ENCODE measurements around the gene CCDC167. TPM values are rescaled to one million over a fixed set of nuclear protein-coding genes. Genes with fewer than 3 reads are reported as not detected.
A peak's percentile ranks its signal among the peaks of the same experiment; 100 is the strongest.

CCDC167 gene
- total RNA-seq: 28.3 to 34.0 TPM (median 29.9 TPM) in 3 replicates
- long read RNA-seq, transcript CCDC167-201 (4 exons, 619 nt): major isoform, 28 of 30 reads
- long read RNA-seq, partial matches to known transcripts: 0 of 30 reads
- long read RNA-seq, other reads (novel, unspliced or antisense): 2 of 30 reads

- TF ChIP-seq CTCF (IDR thresholded peaks at IDR 0.05): no peak
- Mint-ChIP-seq H3K4me1 (ENCODE audit: low read depth) (peaks cover 23% of the 10 kb centered on the region), H3K27ac (ENCODE audit: unreplicated experiment) (peak within 1 kb of the TSS; percentile 94), H3K4me3 (ENCODE audit: unreplicated experiment) (peak within 1 kb of the TSS; percentile 96), H3K27me3 (ENCODE audit: low read depth) (no peaks in the 10 kb centered on the region), H3K9me3 (ENCODE audit: low read depth) (no peaks in the 10 kb centered on the region), H3K36me3 (ENCODE audit: low read depth) (no peaks in the 10 kb centered on the region)
- peak; percentile 98 for DNase-seq (ENCODE audit: low spot score)
These were observed at the start of gene CCDC167 for GRCh38 chr6:37499433-37500293. TSS of gene CCDC167 (minus strand) at chr6:37499893. CDS start at chr6:37499863, 30 bp downstream.

GRCh38 chr6:37549154-37549553 is 49.5 kb upstream of the CCDC167 start:
- H3K9me3 Mint-ChIP-seq (ENCODE audit: low read depth): no peaks in the 10 kb centered on the region
- no peak for TF ChIP-seq CTCF (IDR thresholded peaks at IDR 0.05)
- peaks cover 2% of the 10 kb centered on the region for H3K27me3 Mint-ChIP-seq (ENCODE audit: low read depth)
- H3K4me3 Mint-ChIP-seq (ENCODE audit: unreplicated experiment): no peak overlapping the region
- no peak for DNase-seq (ENCODE audit: low spot score)
- no peak overlapping the region for H3K27ac Mint-ChIP-seq (ENCODE audit: unreplicated experiment)
- H3K36me3 Mint-ChIP-seq (ENCODE audit: low read depth): no peaks in the 10 kb centered on the region
- H3K4me1 Mint-ChIP-seq (ENCODE audit: low read depth): peaks cover 16% of the 10 kb centered on the region

- H3K4me3 Mint-ChIP-seq (ENCODE audit: unreplicated experiment): no peak overlapping the region
These were observed 48.5 kb upstream of the CCDC167 start for GRCh38 chr6:37548067-37548674.

GRCh38 chr6:37547564-37548061 is 47.9 kb upstream of the CCDC167 start:
- no peak for DNase-seq (ENCODE audit: low spot score)
- no peak for TF ChIP-seq CTCF (IDR thresholded peaks at IDR 0.05)
- no peaks in the 10 kb centered on the region for H3K9me3 Mint-ChIP-seq (ENCODE audit: low read depth)

More at GRCh38 chr6:37548067-37548674, 48.5 kb upstream of the CCDC167 start:
- Mint-ChIP-seq H3K36me3 (ENCODE audit: low read depth) (no peaks in the 10 kb centered on the region), H3K4me1 (ENCODE audit: low read depth) (peaks cover 7% of the 10 kb centered on the region), H3K9me3 (ENCODE audit: low read depth) (no peaks in the 10 kb centered on the region), H3K27ac (ENCODE audit: unreplicated experiment) (no peak overlapping the region), H3K27me3 (ENCODE audit: low read depth) (peaks cover 2% of the 10 kb centered on the region)
- TF ChIP-seq CTCF (IDR thresholded peaks at IDR 0.05): no peak
- DNase-seq (ENCODE audit: low spot score): no peak

More at GRCh38 chr6:37547564-37548061, 47.9 kb upstream of the CCDC167 start:
- peaks cover 2% of the 10 kb centered on the region for H3K27me3 Mint-ChIP-seq (ENCODE audit: low read depth)
- no peak overlapping the region for H3K4me3 Mint-ChIP-seq (ENCODE audit: unreplicated experiment)
- H3K36me3 Mint-ChIP-seq (ENCODE audit: low read depth): no peaks in the 10 kb centered on the region
- H3K4me1 Mint-ChIP-seq (ENCODE audit: low read depth): peaks cover 5% of the 10 kb centered on the region
- no peak overlapping the region for H3K27ac Mint-ChIP-seq (ENCODE audit: unreplicated experiment)

Measured in chondrocyte (in vitro differentiated cells).